Immature natural killer cell (primary cell): Measurements from ENCODE around the gene MAP3K4. TPM values are rescaled to one million over a fixed set of nuclear protein-coding genes. Genes with fewer than 3 reads are reported as not detected.
A peak's percentile ranks its signal among the peaks of the same experiment; 100 is the strongest.

Experiments
- DNase-seq, 3 donors: peaks; one replicate each; pipeline ENCODE4 v3.0.0; 2022; ENCODE audit warnings: mixed read lengths in 1 of 3
- H3K27ac Mint-ChIP-seq, 6 donors: one replicate each; pipeline ENCODE4 v1.8.0; 2020; ENCODE audit warnings: mixed read lengths in 6 of 6, mild to moderate bottlenecking in 5 of 6, inconsistent platforms in 4 of 6, moderate library complexity in 3 of 6
- H3K27me3 Mint-ChIP-seq, 3 donors: one replicate each; pipeline ENCODE4 v1.8.0; 2020 to 2021; ENCODE audit warnings: low read depth in 3 of 3, mild to moderate bottlenecking in 3 of 3, mixed read lengths in 3 of 3, moderate library complexity in 3 of 3, inconsistent platforms in 1 of 3
- H3K36me3 Mint-ChIP-seq, 3 donors: one replicate each; pipeline ENCODE4 v1.8.0; 2020; ENCODE audit warnings: mixed read lengths in 3 of 3, inconsistent platforms in 2 of 3, mild to moderate bottlenecking in 2 of 3
- H3K4me1 Mint-ChIP-seq, 2 donors: one replicate each; pipeline ENCODE4 v1.8.0; 2020; ENCODE audit warnings: inconsistent platforms in 2 of 2, mild to moderate bottlenecking in 2 of 2, mixed read lengths in 2 of 2, moderate library complexity in 1 of 2
- H3K4me3 Mint-ChIP-seq, 5 donors: one replicate each; pipeline ENCODE4 v1.8.0; 2020; ENCODE audit warnings: mild to moderate bottlenecking in 5 of 5, mixed read lengths in 5 of 5, inconsistent platforms in 3 of 5, moderate library complexity in 3 of 5
- H3K9me3 Mint-ChIP-seq, 6 donors: one replicate each; pipeline ENCODE4 v1.8.0; 2020; ENCODE audit warnings: mild to moderate bottlenecking in 6 of 6, mixed read lengths in 6 of 6, inconsistent platforms in 4 of 6, moderate library complexity in 3 of 6
- polyA plus RNA-seq, 3 donors: library from polyadenylated mRNA; unstranded; fragments of 300-500 nt; fragmentation: Illumina TruSeq; gene quantifications; one replicate each; pipeline ENCODE4 v1.2.3, GENCODE V29; 2021

MAP3K4 gene
- polyA plus RNA-seq, 3 donors from 2014 or later, result 5.2 to 11.2 (median 9.2) TPM

GRCh38 chr6:161050134-161050765 is 58.7 kb downstream of the MAP3K4 start:
- H3K27me3 Mint-ChIP-seq, result no peaks in the 10 kb centered on the region
- H3K9me3 Mint-ChIP-seq, result no peaks in the 10 kb centered on the region
- no peak overlapping the region for H3K4me3 Mint-ChIP-seq
- peaks cover 3 to 4% (median 4%) of the 10 kb centered on the region in 3 donors for H3K36me3 Mint-ChIP-seq
- no peak for DNase-seq
- H3K27ac Mint-ChIP-seq, result no peak overlapping the region
- peaks cover 0 to 16% of the 10 kb centered on the region in 2 donors for H3K4me1 Mint-ChIP-seq

DNA sequence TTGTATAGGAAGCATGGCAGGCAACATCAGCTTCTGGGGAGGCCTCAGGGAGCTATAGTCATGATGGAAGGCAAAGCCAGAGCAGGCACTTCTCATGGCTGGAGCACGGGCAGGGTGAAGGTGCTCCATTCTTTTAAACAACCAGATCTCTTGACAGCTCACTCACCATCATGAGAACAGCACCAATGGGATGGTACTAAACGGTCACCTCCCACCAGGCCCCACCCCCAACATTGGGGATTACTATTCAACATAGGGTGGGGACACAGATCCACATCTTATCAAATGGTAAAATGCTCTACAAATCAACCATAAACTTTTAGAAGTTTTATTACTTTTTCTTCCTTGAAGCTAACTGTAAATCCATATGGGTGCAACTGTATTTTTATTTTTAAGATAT is 61.5 kb downstream of the MAP3K4 start:
- peaks cover 0 to 21% of the 10 kb centered on the region in 2 donors for H3K4me1 Mint-ChIP-seq
- peaks cover 3 to 10% (median 7%) of the 10 kb centered on the region in 3 donors for H3K36me3 Mint-ChIP-seq
- no peak overlapping the region for H3K4me3 Mint-ChIP-seq
- DNase-seq, result no peak
- H3K27ac Mint-ChIP-seq, result no peak overlapping the region
- H3K9me3 Mint-ChIP-seq, result no peaks in the 10 kb centered on the region
- peaks cover 0 to 2% (median 0%) of the 10 kb centered on the region in 3 donors for H3K27me3 Mint-ChIP-seq

GRCh38 chr6:161054876-161055275 is 63.3 kb downstream of the MAP3K4 start:
- no peak overlapping the region for H3K27ac Mint-ChIP-seq
- peaks cover 0 to 14% of the 10 kb centered on the region in 2 donors for H3K4me1 Mint-ChIP-seq
- no peak for DNase-seq
- peaks cover 0 to 6% (median 3%) of the 10 kb centered on the region in 3 donors for H3K36me3 Mint-ChIP-seq
- no peaks in the 10 kb centered on the region for H3K9me3 Mint-ChIP-seq
- H3K27me3 Mint-ChIP-seq, result peaks cover 0 to 2% (median 0%) of the 10 kb centered on the region in 3 donors
- no peak overlapping the region for H3K4me3 Mint-ChIP-seq

DNA sequence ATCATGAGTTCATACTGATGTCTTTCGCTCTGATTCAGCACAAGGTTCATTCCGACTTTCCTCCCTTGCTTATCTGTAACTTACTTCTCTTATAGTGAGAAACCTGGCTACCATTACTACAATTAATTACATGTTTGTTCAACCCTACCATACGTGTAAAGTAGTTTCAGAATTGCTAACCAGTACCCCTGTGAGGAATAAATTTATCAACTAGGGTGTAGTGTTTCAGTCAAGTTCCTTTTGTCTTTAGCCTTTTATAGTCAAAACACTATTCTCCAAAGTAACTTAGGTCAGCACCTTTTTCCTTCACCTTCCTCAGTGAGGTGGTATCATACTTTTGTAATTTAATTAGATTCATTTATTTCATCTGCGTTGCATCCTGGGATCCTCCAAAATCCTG is 64.9 kb downstream of the MAP3K4 start:
- no peaks in the 10 kb centered on the region for H3K9me3 Mint-ChIP-seq
- peaks cover 0 to 9% (median 7%) of the 10 kb centered on the region in 3 donors for H3K36me3 Mint-ChIP-seq
- no peak overlapping the region for H3K4me3 Mint-ChIP-seq
- H3K27me3 Mint-ChIP-seq, result peaks cover 0 to 2% (median under 1%) of the 10 kb centered on the region in 3 donors
- H3K27ac Mint-ChIP-seq, result no peak overlapping the region
- no peak for DNase-seq
- peaks cover 0 to 5% of the 10 kb centered on the region in 2 donors for H3K4me1 Mint-ChIP-seq

GRCh38 chr6:161057103-161058091 is 65.8 kb downstream of the MAP3K4 start:
- H3K9me3 Mint-ChIP-seq, result no peaks in the 10 kb centered on the region
- H3K27me3 Mint-ChIP-seq, result peaks cover 0 to 2% (median 1%) of the 10 kb centered on the region in 3 donors
- peaks cover 0 to 10% (median 10%) of the 10 kb centered on the region in 3 donors for H3K36me3 Mint-ChIP-seq
- peak overlapping the region in 2 of 6 donors; percentile 40 to 59 for H3K27ac Mint-ChIP-seq
- no peak overlapping the region for H3K4me3 Mint-ChIP-seq
- H3K4me1 Mint-ChIP-seq, result peaks cover 0 to 5% of the 10 kb centered on the region in 2 donors
- no peak for DNase-seq

- Mint-ChIP-seq H3K27me3 (peaks cover 0 to 2% (median 1%) of the 10 kb centered on the region in 3 donors), H3K4me1 (peaks cover 0 to 10% of the 10 kb centered on the region in 2 donors), H3K4me3 (no peak overlapping the region), H3K36me3 (peaks cover 0 to 15% (median 10%) of the 10 kb centered on the region in 3 donors), H3K9me3 (no peaks in the 10 kb centered on the region), H3K27ac (no peak overlapping the region)
- no peak for DNase-seq
Measured at GRCh38 chr6:161058741-161059140, 67.2 kb downstream of the MAP3K4 start.

DNA sequence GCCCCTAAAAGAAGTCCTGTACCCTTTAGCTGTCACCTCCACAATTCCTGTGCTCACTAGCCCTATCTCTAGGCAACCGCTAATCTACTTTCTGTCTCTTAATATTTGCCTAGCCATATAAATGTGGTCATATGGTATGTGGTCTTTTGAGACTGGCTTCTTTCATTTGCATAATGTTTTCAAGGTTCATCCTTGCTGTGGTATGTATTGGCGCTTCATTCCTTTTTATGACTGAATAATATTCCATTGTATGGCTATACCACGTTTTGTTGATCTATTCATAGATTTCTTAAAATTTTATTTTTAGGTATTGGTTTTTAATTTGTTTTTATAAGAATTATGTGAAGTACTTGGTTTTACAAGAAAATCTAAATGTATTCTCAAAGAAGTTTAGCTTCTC is 70.0 kb downstream of the MAP3K4 start:
- Mint-ChIP-seq H3K36me3 (peaks cover under 1 to 11% (median 8%) of the 10 kb centered on the region in 3 donors), H3K4me3 (no peak overlapping the region), H3K27ac (no peak overlapping the region), H3K4me1 (peaks cover 2 to 10% of the 10 kb centered on the region in 2 donors), H3K9me3 (no peaks in the 10 kb centered on the region), H3K27me3 (peaks cover 0 to 1% (median 0%) of the 10 kb centered on the region in 3 donors)
- DNase-seq, result no peak

DNA sequence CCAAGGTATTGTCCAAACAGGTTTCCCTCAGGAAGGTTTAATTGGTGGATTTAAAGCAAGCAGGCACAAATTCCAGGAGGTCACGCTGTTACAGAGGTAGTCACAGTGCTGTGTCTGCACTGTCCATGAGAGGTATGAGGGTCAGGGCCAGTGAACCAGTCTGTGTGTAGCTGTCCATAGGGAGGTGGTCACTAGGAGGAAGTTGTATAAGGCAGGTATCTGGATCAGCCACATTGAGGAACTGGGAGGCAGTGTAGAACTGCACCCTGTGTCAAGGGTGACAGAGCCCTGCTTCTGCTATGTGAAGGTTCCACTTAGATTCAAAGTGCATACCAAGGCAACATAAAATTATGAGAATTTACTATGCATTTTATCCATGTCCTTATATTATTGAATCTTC is 73.3 kb downstream of the MAP3K4 start:
- Mint-ChIP-seq H3K4me1 (peaks cover 2 to 4% of the 10 kb centered on the region in 2 donors), H3K27me3 (peaks cover 0 to 1% (median 0%) of the 10 kb centered on the region in 3 donors), H3K36me3 (peaks cover 3 to 11% (median 8%) of the 10 kb centered on the region in 3 donors), H3K9me3 (no peaks in the 10 kb centered on the region), H3K4me3 (no peak overlapping the region), H3K27ac (no peak overlapping the region)
- DNase-seq, result no peak

- Mint-ChIP-seq H3K36me3 (peaks cover 1 to 10% (median 3%) of the 10 kb centered on the region in 3 donors), H3K4me1 (peaks cover 2 to 4% of the 10 kb centered on the region in 2 donors), H3K9me3 (no peaks in the 10 kb centered on the region), H3K27me3 (no peaks in the 10 kb centered on the region), H3K4me3 (no peak overlapping the region), H3K27ac (no peak overlapping the region)
- no peak for DNase-seq
Measured at GRCh38 chr6:161066511-161066910, 74.9 kb downstream of the MAP3K4 start.

DNA sequence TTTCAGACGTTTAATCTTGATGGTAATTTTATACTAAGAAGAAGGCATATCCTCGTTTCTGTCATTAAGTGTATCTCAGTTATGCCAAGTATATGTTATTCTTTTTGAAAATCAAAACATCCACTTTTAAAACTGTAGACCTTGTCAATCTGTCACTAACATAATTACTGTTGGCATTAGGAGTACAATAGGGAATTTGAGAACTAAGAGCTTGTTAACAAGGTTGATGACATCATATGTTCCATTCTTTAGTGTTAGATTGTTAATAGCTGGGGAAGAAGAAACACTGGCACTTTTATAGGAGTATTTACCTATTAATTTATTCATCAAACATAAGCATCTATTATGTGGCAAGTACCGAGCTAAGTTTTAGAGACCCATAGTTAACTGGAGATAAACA is 76.2 kb downstream of the MAP3K4 start:
- no peak for DNase-seq
- H3K9me3 Mint-ChIP-seq, result no peaks in the 10 kb centered on the region
- peaks cover 0 to 10% (median 3%) of the 10 kb centered on the region in 3 donors for H3K36me3 Mint-ChIP-seq

DNA sequence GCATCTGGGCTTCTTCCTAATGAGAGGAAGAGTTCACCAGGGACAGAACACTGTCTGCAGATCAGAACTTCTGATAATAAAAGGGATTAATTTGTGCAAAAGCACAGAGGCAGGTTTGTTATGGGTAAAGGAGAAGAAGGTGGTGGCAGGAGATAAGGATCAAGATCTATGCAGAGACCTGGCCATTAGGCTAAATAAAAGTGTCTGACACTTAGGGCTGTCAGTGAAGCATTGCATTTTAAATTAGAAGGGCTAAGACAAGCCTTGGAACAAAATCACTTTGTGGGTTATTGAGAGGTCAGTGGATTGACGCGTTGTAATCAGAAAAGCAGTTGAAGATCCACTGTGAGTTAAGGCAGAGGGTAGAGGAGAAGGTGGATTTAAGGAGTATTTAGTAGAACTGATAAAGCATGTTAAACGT is 76.8 kb downstream of the MAP3K4 start:
- Mint-ChIP-seq H3K36me3 (peaks cover 3 to 12% (median 3%) of the 10 kb centered on the region in 3 donors), H3K27ac (no peak overlapping the region), H3K27me3 (no peaks in the 10 kb centered on the region), H3K4me1 (peaks cover 2% of the 10 kb centered on the region in 2 donors), H3K9me3 (no peaks in the 10 kb centered on the region), H3K4me3 (no peak overlapping the region)
- no peak for DNase-seq

More for the DNA sequence above, 76.2 kb downstream of the MAP3K4 start:
- no peak overlapping the region for H3K4me3 Mint-ChIP-seq
- no peak overlapping the region for H3K27ac Mint-ChIP-seq
- H3K4me1 Mint-ChIP-seq, result peaks cover 2 to 4% of the 10 kb centered on the region in 2 donors
- H3K27me3 Mint-ChIP-seq, result no peaks in the 10 kb centered on the region

- no peaks in the 10 kb centered on the region for H3K9me3 Mint-ChIP-seq
Measured at GRCh38 chr6:161073930-161074329, 82.4 kb downstream of the MAP3K4 start.

GRCh38 chr6:161074496-161075121 is 83.0 kb downstream of the MAP3K4 start:
- no peak for DNase-seq
- H3K27ac Mint-ChIP-seq, result peak overlapping the region in 1 of 6 donors; percentile 23
- H3K36me3 Mint-ChIP-seq, result peaks cover 5 to 11% (median 8%) of the 10 kb centered on the region in 3 donors
- H3K4me3 Mint-ChIP-seq, result no peak overlapping the region
- H3K27me3 Mint-ChIP-seq, result no peaks in the 10 kb centered on the region
- peaks cover 0 to 2% of the 10 kb centered on the region in 2 donors for H3K4me1 Mint-ChIP-seq
- H3K9me3 Mint-ChIP-seq, result no peaks in the 10 kb centered on the region

More at GRCh38 chr6:161073930-161074329, 82.4 kb downstream of the MAP3K4 start:
- no peak for DNase-seq
- Mint-ChIP-seq H3K27me3 (no peaks in the 10 kb centered on the region), H3K27ac (no peak overlapping the region), H3K4me3 (no peak overlapping the region), H3K36me3 (peaks cover 5 to 11% (median 8%) of the 10 kb centered on the region in 3 donors), H3K4me1 (no peaks in the 10 kb centered on the region)
